ENCODE measurements around the gene ALLC. TPM values are rescaled to one million over a fixed set of nuclear protein-coding genes. Genes with fewer than 3 reads are reported as not detected.

ALLC gene
- total and polyA plus RNA-seq, 4 donors = 0.09 to 1.4 (median 0.74) TPM

DNA sequence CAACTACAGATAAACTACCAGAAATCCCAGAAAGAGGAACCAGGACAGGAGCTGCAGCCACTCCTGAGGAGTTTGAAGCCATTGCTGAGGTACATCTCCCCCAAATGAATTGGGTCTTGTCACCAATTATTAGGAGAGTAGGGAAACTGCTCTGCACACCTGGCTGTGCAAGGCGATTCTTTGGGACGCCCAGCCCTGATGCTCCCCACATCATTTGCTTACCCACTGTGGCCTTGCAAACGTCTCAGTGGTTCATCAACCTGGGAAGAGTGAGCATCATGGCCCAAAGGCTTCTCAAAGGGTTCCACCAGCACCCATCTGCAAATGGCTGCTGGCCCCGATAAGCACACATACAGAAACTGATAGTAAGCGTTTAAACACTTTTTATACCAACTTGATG is 23.6 kb downstream of the ALLC start:
- Histone ChIP-seq H3K9me3 (ENCODE audit: control insufficient read depth in 4 of 4, low read length in 3 of 4) (no peaks in the 10 kb centered on the region), H3K4me1 (ENCODE audit: control insufficient read depth in 4 of 4, insufficient read depth in 4 of 4, low read length in 3 of 4) (no peaks in the 10 kb centered on the region), H3K9ac (ENCODE audit: low read depth in 1 of 2, low read length in 2 of 2) (no peak overlapping the region), H3K27ac (ENCODE audit: low read depth in 1 of 2, low read length in 2 of 2) (no peak overlapping the region), H3K27me3 (ENCODE audit: control insufficient read depth in 4 of 4, insufficient read depth in 4 of 4, low read length in 3 of 4) (no peaks in the 10 kb centered on the region), H3K4me3 (ENCODE audit: low read depth in 1 of 3, low read length in 3 of 3) (no peak overlapping the region), H3K36me3 (ENCODE audit: control insufficient read depth in 4 of 4, insufficient read depth in 3 of 4, low read depth in 1 of 4, low read length in 3 of 4) (no peaks in the 10 kb centered on the region)
- TF ChIP-seq, protein P1, sequence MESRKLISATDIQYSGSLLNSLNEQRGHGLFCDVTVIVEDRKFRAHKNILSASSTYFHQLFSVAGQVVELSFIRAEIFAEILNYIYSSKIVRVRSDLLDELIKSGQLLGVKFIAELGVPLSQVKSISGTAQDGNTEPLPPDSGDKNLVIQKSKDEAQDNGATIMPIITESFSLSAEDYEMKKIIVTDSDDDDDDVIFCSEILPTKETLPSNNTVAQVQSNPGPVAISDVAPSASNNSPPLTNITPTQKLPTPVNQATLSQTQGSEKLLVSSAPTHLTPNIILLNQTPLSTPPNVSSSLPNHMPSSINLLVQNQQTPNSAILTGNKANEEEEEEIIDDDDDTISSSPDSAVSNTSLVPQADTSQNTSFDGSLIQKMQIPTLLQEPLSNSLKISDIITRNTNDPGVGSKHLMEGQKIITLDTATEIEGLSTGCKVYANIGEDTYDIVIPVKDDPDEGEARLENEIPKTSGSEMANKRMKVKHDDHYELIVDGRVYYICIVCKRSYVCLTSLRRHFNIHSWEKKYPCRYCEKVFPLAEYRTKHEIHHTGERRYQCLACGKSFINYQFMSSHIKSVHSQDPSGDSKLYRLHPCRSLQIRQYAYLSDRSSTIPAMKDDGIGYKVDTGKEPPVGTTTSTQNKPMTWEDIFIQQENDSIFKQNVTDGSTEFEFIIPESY (IDR thresholded peaks at IDR 0.05) = no peak
- TF ChIP-seq, protein P2, sequence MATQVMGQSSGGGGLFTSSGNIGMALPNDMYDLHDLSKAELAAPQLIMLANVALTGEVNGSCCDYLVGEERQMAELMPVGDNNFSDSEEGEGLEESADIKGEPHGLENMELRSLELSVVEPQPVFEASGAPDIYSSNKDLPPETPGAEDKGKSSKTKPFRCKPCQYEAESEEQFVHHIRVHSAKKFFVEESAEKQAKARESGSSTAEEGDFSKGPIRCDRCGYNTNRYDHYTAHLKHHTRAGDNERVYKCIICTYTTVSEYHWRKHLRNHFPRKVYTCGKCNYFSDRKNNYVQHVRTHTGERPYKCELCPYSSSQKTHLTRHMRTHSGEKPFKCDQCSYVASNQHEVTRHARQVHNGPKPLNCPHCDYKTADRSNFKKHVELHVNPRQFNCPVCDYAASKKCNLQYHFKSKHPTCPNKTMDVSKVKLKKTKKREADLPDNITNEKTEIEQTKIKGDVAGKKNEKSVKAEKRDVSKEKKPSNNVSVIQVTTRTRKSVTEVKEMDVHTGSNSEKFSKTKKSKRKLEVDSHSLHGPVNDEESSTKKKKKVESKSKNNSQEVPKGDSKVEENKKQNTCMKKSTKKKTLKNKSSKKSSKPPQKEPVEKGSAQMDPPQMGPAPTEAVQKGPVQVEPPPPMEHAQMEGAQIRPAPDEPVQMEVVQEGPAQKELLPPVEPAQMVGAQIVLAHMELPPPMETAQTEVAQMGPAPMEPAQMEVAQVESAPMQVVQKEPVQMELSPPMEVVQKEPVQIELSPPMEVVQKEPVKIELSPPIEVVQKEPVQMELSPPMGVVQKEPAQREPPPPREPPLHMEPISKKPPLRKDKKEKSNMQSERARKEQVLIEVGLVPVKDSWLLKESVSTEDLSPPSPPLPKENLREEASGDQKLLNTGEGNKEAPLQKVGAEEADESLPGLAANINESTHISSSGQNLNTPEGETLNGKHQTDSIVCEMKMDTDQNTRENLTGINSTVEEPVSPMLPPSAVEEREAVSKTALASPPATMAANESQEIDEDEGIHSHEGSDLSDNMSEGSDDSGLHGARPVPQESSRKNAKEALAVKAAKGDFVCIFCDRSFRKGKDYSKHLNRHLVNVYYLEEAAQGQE (IDR thresholded peaks at IDR 0.05) = no peak
- no peak for TF ChIP-seq GABPA (IDR thresholded peaks at IDR 0.05 in 1 of 2, conservative IDR thresholded peaks at IDR 0.05 in 1 of 2)
- TF ChIP-seq SP1 (IDR thresholded peaks at IDR 0.05) = no peak
- TF ChIP-seq MAX (IDR thresholded peaks at IDR 0.05) = no peak
- no peak for TF ChIP-seq YY1 (IDR thresholded peaks at IDR 0.05)
- TF ChIP-seq JUND (IDR thresholded peaks at IDR 0.05) = no peak
- TF ChIP-seq EGR1 (IDR thresholded peaks at IDR 0.05; ENCODE audit: low read depth in 2 of 2) = no peak
- TF ChIP-seq ATF3 (IDR thresholded peaks at IDR 0.05) = no peak
- TF ChIP-seq FOXA1 (IDR thresholded peaks at IDR 0.05) = no peak
- TF ChIP-seq FOXA2 (IDR thresholded peaks at IDR 0.05) = no peak
- TF ChIP-seq NR2F2 (IDR thresholded peaks at IDR 0.05) = no peak
- TF ChIP-seq, protein P3, sequence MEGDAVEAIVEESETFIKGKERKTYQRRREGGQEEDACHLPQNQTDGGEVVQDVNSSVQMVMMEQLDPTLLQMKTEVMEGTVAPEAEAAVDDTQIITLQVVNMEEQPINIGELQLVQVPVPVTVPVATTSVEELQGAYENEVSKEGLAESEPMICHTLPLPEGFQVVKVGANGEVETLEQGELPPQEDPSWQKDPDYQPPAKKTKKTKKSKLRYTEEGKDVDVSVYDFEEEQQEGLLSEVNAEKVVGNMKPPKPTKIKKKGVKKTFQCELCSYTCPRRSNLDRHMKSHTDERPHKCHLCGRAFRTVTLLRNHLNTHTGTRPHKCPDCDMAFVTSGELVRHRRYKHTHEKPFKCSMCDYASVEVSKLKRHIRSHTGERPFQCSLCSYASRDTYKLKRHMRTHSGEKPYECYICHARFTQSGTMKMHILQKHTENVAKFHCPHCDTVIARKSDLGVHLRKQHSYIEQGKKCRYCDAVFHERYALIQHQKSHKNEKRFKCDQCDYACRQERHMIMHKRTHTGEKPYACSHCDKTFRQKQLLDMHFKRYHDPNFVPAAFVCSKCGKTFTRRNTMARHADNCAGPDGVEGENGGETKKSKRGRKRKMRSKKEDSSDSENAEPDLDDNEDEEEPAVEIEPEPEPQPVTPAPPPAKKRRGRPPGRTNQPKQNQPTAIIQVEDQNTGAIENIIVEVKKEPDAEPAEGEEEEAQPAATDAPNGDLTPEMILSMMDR (IDR thresholded peaks at IDR 0.05; ENCODE audit: low read depth, low read length, missing input control) = no peak
- no peak for TF ChIP-seq HNF4G (IDR thresholded peaks at IDR 0.05)
- WGBS = 83% methylated on average over 5 of the region's 5 CpGs
- DNase-seq (ENCODE audit: low spot score) = no peak

DNA sequence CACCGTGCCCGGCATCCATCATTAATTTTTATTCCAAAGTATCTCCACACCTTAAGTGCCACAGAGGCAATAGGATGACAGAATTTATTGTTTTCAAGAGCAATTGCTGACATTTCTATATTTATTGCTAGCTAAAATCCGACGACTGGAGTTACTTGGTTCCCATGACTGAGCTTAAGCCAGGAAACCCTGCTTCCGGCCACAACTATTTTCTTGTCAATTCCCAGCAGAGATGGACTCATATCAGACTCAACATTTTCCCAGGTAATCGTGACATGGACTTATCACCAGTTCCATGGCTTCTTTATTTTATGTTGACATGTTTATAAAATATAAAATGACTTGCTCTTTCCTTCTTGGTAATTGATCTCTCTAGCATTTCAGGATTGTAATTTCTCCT is 24.8 kb downstream of the ALLC start:
- Histone ChIP-seq H3K9me3 (ENCODE audit: control insufficient read depth in 4 of 4, low read length in 3 of 4) (no peaks in the 10 kb centered on the region), H3K27me3 (ENCODE audit: control insufficient read depth in 4 of 4, insufficient read depth in 4 of 4, low read length in 3 of 4) (no peaks in the 10 kb centered on the region), H3K9ac (ENCODE audit: low read depth in 1 of 2, low read length in 2 of 2) (no peak overlapping the region), H3K36me3 (ENCODE audit: control insufficient read depth in 4 of 4, insufficient read depth in 3 of 4, low read depth in 1 of 4, low read length in 3 of 4) (no peaks in the 10 kb centered on the region), H3K4me1 (ENCODE audit: control insufficient read depth in 4 of 4, insufficient read depth in 4 of 4, low read length in 3 of 4) (no peaks in the 10 kb centered on the region), H3K27ac (ENCODE audit: low read depth in 1 of 2, low read length in 2 of 2) (no peak overlapping the region), H3K4me3 (ENCODE audit: low read depth in 1 of 3, low read length in 3 of 3) (no peak overlapping the region)
- DNase-seq (ENCODE audit: low spot score) = no peak
- 80% methylated on average over 6 of the region's 6 CpGs for WGBS
- TF ChIP-seq, protein P3 (IDR thresholded peaks at IDR 0.05; ENCODE audit: low read depth, low read length, missing input control) = no peak
- TF ChIP-seq GABPA (IDR thresholded peaks at IDR 0.05 in 1 of 2, conservative IDR thresholded peaks at IDR 0.05 in 1 of 2) (no peak), ATF3 (IDR thresholded peaks at IDR 0.05) (no peak), EGR1 (IDR thresholded peaks at IDR 0.05; ENCODE audit: low read depth in 2 of 2) (no peak), MAX (IDR thresholded peaks at IDR 0.05) (no peak), JUND (IDR thresholded peaks at IDR 0.05) (no peak), HNF4A (conservative IDR thresholded peaks at IDR 0.05) (no peak), FOXA2 (IDR thresholded peaks at IDR 0.05) (no peak), TAF1 (conservative IDR thresholded peaks at IDR 0.05) (no peak), SP1 (IDR thresholded peaks at IDR 0.05) (no peak), RXRA (IDR thresholded peaks at IDR 0.05) (no peak)
- TF ChIP-seq, protein P2 (IDR thresholded peaks at IDR 0.05) = no peak

All from liver (tissue), 9 donors.